Superior temporal gyrus (tissue), 1 donor: ENCODE results near the gene CTNNA3.
"Not testable (repeated sequence)": the region's sequence is repeated elsewhere in the genome, so short reads cannot be mapped to it uniquely, and the experiment has no call there.

ENCODE experiments used
- DNase-seq: peaks from one replicate; pipeline ENCODE4 v3.0.0-alpha.2; 2016; ENCODE audit errors: extremely low spot score

The CTNNA3 gene

GRCh38 chr10:66381045-66381444, 1315.0 kb downstream of the CTNNA3 start:
- no peak for DNase-seq

GRCh38 chr10:66378117-66378876, 1317.7 kb downstream of the CTNNA3 start:
- no peak for DNase-seq

- no peak for DNase-seq
Observed at GRCh38 chr10:66368146-66368545, 1327.8 kb downstream of the CTNNA3 start.

GRCh38 chr10:66366163-66366562, 1329.8 kb downstream of the CTNNA3 start:
- DNase-seq = no peak

- no peak for DNase-seq
Observed at GRCh38 chr10:66365686-66366085, 1330.3 kb downstream of the CTNNA3 start.

- DNase-seq = no peak
Observed at GRCh38 chr10:66362522-66362921, 1333.5 kb downstream of the CTNNA3 start.

GRCh38 chr10:66353822-66354221, 1342.2 kb downstream of the CTNNA3 start:
- DNase-seq = not testable (repeated sequence)

- peak; percentile 34 for DNase-seq
Observed at GRCh38 chr10:66353422-66353821, 1342.6 kb downstream of the CTNNA3 start.

GRCh38 chr10:66350622-66351399, 1345.2 kb downstream of the CTNNA3 start:
- DNase-seq = no peak

GRCh38 chr10:66349726-66350125, 1346.3 kb downstream of the CTNNA3 start:
- DNase-seq = no peak

GRCh38 chr10:66349076-66349475, 1346.9 kb downstream of the CTNNA3 start:
- no peak for DNase-seq

GRCh38 chr10:66337211-66337610, 1358.8 kb downstream of the CTNNA3 start:
- no peak for DNase-seq

GRCh38 chr10:66336791-66337190, 1359.2 kb downstream of the CTNNA3 start:
- DNase-seq = no peak

- DNase-seq = not testable (repeated sequence)
Observed at GRCh38 chr10:66335753-66336152, 1360.2 kb downstream of the CTNNA3 start.

GRCh38 chr10:66329147-66329546, 1366.8 kb downstream of the CTNNA3 start:
- no peak for DNase-seq

- no peak for DNase-seq
Observed at GRCh38 chr10:66326876-66327275, 1369.1 kb downstream of the CTNNA3 start.

GRCh38 chr10:66322777-66323176, 1373.2 kb downstream of the CTNNA3 start:
- DNase-seq = no peak

- no peak for DNase-seq
Observed at GRCh38 chr10:66321723-66322665, 1374.0 kb downstream of the CTNNA3 start.

GRCh38 chr10:66318761-66319160, 1377.2 kb downstream of the CTNNA3 start:
- DNase-seq = no peak

GRCh38 chr10:66307826-66308225, 1388.2 kb downstream of the CTNNA3 start:
- no peak for DNase-seq

- no peak for DNase-seq
Observed at GRCh38 chr10:66301078-66301477, 1394.9 kb downstream of the CTNNA3 start.

- no peak for DNase-seq
Observed at GRCh38 chr10:66295602-66296001, 1400.4 kb downstream of the CTNNA3 start.
